Choroid plexus epithelial cell (primary cell): ENCODE data around the gene KIF18B.

Source experiments
- DNase-seq: peaks from one replicate; pipeline ENCODE4 v3.0.0-alpha.2; 2010; ENCODE audit warnings: low read depth
- H3K4me3 ChIP-seq: 2 replicates; pipeline ENCODE4 v1.5.1; 2011; ENCODE audit warnings: low read depth, mild to moderate bottlenecking, control low read depth, low read length, moderate library complexity
- TF ChIP-seq, protein P1 (sequence below): conservative IDR thresholded peaks from 2 replicates; pipeline ENCODE4 v1.5.1; 2011; ENCODE audit warnings: low read depth, mild to moderate bottlenecking, control low read depth, inconsistent platforms, low read length, moderate library complexity

Gene KIF18B

DNA sequence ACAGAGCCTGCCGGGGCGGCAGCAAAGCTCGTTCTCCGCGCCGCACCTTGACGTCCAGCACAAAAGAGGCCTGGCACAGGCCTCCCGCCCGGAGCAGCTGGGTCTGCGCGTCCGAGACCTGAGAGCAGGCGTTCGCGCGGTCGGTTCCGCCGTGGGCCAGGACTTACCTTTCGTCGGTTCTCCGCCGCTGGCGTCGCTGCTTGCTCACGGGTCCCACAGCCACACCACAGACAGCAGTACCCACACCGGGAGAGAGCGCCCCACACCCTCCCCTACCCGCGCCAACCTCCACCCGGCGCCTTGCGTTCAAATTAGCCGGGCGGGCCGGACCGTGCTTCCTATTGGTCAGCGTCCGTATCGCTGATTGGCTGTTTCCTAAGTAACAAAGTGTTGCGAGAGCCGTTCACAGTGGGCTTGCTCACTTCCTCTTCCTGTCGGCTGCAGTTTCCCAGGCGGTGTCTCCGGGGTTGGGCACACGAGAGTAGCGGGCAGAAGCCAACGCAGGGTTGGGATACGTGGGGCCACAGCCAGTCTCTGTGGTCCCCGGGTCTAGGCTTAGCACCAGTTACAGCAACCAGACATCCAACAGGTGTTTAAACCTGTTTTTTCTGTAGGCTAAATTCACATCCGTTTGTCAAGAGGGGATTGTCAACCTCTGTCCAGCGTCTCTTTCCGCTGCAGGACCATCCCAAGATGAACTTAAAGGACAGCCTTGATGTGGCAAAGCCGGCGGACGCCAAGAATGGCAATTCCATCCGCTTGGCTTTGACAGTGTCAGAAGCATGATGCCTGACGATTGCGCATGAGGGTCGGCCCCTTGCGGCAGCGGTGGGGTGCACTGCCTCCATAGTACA lies at the start of gene KIF18B:
KIF18B (minus strand) TSS at position 313 of the 854 bp plus-strand sequence. CDS start 11,429 bp downstream, outside the sequence.
- TF ChIP-seq, protein P1, sequence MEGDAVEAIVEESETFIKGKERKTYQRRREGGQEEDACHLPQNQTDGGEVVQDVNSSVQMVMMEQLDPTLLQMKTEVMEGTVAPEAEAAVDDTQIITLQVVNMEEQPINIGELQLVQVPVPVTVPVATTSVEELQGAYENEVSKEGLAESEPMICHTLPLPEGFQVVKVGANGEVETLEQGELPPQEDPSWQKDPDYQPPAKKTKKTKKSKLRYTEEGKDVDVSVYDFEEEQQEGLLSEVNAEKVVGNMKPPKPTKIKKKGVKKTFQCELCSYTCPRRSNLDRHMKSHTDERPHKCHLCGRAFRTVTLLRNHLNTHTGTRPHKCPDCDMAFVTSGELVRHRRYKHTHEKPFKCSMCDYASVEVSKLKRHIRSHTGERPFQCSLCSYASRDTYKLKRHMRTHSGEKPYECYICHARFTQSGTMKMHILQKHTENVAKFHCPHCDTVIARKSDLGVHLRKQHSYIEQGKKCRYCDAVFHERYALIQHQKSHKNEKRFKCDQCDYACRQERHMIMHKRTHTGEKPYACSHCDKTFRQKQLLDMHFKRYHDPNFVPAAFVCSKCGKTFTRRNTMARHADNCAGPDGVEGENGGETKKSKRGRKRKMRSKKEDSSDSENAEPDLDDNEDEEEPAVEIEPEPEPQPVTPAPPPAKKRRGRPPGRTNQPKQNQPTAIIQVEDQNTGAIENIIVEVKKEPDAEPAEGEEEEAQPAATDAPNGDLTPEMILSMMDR: no peak
- DNase-seq: peak; percentile 96

DNA sequence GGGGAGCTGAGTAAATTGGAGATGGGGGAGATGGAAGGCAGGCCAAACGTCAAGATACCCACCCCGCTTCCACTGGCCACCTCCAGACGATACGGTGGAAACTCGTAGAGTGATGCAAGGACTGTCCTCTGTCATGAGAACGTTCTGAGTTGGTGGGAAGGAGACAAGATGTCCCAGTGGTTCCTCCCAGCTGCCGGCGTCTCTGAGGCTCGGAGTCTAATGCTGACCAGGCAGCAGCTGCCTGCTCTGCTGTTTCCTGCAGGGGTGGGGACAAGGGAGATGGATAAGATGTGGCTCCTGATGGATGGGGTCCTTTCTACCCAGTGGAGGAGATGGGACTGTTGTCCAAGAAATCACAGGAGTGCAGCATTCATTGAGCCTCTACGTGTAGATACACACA lies 48.7 kb upstream of the KIF18B start:
- H3K4me3 ChIP-seq: no peak overlapping the region
- DNase-seq: no peak
- TF ChIP-seq, protein P1: no peak

More for the DNA sequence above, at the start of gene KIF18B:
- peak within 1 kb of the TSS; percentile 90 for H3K4me3 ChIP-seq

DNA sequence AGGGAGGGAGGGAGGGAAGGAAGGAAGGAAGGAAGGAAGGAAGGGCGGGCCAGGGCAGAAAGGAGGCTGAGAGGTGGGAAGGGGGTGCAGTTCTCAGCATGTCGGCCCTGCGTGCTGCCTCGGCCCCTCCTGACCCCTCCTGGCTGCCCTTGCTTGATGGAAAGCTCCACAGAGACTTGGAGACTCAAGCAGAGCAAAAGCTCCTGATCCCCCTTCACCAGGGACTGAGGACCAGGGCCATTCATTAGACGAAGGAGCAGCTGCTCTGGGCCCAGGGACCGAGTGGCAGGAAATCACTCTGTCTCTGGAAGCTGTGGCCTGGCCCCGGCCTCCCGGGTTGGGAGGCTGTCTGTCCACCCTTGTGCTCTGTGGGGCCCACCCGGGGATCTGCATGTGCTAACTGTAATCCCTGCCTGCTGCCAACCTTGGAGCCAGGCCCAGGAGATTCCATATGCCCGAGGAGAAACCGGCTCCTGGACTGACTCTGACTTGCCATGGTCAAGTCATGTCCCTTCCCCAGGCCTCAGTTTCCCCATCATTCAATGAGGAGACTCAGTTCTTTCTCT lies 47.9 kb upstream of the KIF18B start:
- H3K4me3 ChIP-seq: no peak overlapping the region
- DNase-seq: no peak
- TF ChIP-seq, protein P1: no peak

DNA sequence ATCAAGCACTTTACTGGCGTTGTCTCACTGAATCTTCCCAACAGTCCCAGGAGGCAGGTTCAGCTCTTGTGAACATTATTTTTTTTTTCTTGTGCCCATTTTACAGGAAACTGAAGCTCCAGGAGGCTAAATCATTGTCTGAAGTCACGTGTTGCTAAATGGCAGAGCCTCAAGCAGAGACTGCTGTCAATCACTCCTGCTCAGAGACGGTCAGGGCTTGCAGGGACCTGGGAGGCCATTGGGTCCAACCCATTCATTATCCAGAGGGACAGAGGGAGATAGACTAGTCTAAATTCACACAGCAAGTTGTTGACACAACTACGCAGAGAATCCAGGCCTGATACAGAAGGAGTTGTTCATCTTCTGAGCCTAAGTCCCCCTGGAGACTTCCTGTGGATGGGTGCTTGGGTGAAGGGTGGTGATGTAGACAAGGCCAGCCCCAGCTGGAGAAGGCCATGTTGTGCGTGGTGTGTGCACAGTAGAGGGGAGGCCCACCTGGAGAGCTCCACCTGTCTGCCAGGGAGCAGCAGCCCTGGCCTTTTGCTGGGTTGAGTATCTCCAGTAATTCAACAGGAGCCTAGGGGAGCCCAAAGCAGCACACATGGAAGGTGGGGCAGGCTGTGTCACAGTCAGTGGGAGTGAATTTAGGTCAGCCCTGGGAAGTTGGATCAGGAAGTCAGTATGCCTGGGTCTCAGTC lies 44.8 kb upstream of the KIF18B start:
- TF ChIP-seq, protein P1: no peak
- no peak overlapping the region for H3K4me3 ChIP-seq

DNA sequence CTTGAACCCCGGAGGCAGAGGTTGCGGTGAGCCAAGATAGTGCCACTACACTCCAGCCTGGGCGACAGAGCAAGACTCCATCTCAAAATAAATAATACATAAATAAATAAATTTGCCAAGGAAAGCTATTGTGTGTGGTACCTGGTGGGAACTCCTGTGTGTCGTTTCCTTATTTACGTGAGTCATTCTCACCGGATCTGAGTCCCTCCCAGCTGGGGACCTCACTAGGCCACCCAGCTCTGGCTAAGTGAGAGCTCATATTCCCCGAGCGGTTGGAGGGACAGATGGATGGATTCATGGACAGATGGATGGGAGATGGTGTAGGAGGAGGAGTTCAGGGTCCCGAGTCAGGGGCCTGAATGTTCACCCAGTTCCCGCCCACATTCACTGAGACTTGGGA lies 43.4 kb upstream of the KIF18B start:
- TF ChIP-seq, protein P1: no peak
- H3K4me3 ChIP-seq: no peak overlapping the region
- no peak for DNase-seq

More for the DNA sequence above, 44.8 kb upstream of the KIF18B start:
- DNase-seq: no peak

DNA sequence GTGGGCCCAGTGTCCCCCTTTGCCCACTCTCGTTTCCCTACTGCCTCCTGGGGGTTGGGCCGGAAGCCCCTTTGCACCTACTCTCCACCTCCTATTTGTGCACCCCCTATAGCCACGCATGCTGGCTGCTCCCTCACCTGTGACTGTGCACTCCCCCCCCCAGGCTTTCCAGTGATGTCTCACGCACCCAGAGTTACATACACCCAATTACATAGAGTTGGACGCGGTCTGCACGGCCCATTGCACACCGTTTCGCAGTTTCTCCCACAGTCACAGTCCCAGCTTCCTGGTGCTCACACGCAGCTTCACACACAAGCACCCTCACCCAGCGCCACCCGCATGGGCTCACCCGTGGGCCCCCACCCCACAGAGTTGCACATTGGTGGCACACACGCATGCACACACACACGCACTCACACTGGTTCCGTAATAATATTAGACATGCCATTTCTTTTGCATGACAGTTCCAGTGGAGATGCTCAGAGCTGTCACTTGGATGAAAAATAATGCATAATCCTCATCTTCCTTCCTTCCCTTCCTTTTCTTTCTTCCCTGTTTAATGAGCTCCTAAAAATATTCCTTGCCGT lies 42.1 kb upstream of the KIF18B start:
- DNase-seq: no peak
- TF ChIP-seq, protein P1: no peak
- no peak overlapping the region for H3K4me3 ChIP-seq
